ENCODE results near the gene HAPSTR1. TPM values are rescaled to one million over a fixed set of nuclear protein-coding genes. Genes with fewer than 3 reads are reported as not detected.

HAPSTR1 gene
- total and polyA plus RNA-seq, 2 of the 4 experiments (the other 2 are of a cell fraction) = 22.2 to 56.5 TPM

DNA sequence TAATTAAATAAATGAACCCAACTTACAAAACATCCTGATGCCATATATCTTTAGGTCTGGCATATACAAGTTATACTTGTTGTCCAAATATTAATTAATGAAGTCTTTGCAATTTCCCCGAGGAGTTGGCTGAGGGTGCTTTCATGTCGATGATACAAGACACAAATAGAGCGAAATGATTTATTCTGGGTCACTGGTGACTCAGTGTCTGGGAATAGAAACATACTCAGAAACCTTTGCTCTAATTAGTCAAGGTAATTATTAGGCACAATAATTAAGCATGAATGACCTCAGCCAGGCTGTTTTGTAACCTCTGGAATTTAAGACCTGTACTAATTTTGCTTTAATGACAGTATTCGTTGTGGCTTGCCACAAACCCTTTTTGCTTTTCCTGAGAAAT is 37.0 kb upstream of the HAPSTR1 start:
- WGBS, 2 experiments (ENCODE audit: extremely low coverage in 2 of 2, insufficient read length in 1 of 2) = no CpG with 5 or more reads among the region's 4 CpGs
- no peaks in the 10 kb centered on the region for H3K36me3 ChIP-seq (ENCODE audit: control insufficient read depth, insufficient read depth, low read length)
- no peak overlapping the region for H2AK5ac ChIP-seq (ENCODE audit: low read depth, low read length)
- H2AK9ac ChIP-seq (replicated peaks; ENCODE audit: low read depth, low read length, poor library complexity) = no peak overlapping the region
- H3K56ac ChIP-seq (ENCODE audit: extremely low read depth, insufficient read depth, low read length) = no peak overlapping the region
- no peak overlapping the region for H2BK5ac ChIP-seq (ENCODE audit: low read depth, low read length, poor library complexity, severe bottlenecking)
- CTCF ChIA-PET = no interaction called here
- H4K20me1 ChIP-seq (ENCODE audit: insufficient read depth, low read length) = no peaks in the 10 kb centered on the region
- no TSS peak for BruUV-seq (replicated peaks)
- peak overlapping the region; percentile 65; the same call in 1 of the 3 replicates for H2BK15ac ChIP-seq (ENCODE audit: low read depth, low read length)
- H2BK20ac ChIP-seq (ENCODE audit: low read depth, low read length) = no peak overlapping the region
- no peak for ATAC-seq (ENCODE audit: low read depth)
- H3K4me2 ChIP-seq (ENCODE audit: low read depth, low read length) = no peak overlapping the region
- no peak for TF ChIP-seq MAZ (IDR thresholded peaks at IDR 0.05; ENCODE audit: borderline replicate concordance, low read depth, low read length)
- no peak for TF ChIP-seq CHD1 (IDR thresholded peaks at IDR 0.05; ENCODE audit: low read depth, low read length)
- TF ChIP-seq POLR2A (IDR thresholded peaks at IDR 0.05; ENCODE audit: low read depth, low read length) = no peak
- TF ChIP-seq FOS (IDR thresholded peaks at IDR 0.05; ENCODE audit: low read depth, low read length) = no peak
- TF ChIP-seq CEBPB (IDR thresholded peaks at IDR 0.05; ENCODE audit: low read depth, low read length) = no peak
- TF ChIP-seq, protein P1, sequence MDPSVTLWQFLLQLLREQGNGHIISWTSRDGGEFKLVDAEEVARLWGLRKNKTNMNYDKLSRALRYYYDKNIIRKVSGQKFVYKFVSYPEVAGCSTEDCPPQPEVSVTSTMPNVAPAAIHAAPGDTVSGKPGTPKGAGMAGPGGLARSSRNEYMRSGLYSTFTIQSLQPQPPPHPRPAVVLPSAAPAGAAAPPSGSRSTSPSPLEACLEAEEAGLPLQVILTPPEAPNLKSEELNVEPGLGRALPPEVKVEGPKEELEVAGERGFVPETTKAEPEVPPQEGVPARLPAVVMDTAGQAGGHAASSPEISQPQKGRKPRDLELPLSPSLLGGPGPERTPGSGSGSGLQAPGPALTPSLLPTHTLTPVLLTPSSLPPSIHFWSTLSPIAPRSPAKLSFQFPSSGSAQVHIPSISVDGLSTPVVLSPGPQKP (IDR thresholded peaks at IDR 0.05; ENCODE audit: borderline replicate concordance, low read depth, low read length) = no peak
- no peak for TF ChIP-seq BHLHE40 (IDR thresholded peaks at IDR 0.05; ENCODE audit: low read depth, low read length)
- TF ChIP-seq NFE2L2 (IDR thresholded peaks at IDR 0.05; ENCODE audit: low read depth, low read length) = no peak
- TF ChIP-seq MAFK (IDR thresholded peaks at IDR 0.05; ENCODE audit: low read depth, low read length) = no peak
- TF ChIP-seq MXI1 (IDR thresholded peaks at IDR 0.05; ENCODE audit: borderline replicate concordance, low read depth, low read length) = no peak
- TF ChIP-seq RFX5 (IDR thresholded peaks at IDR 0.05; ENCODE audit: low read depth, low read length) = no peak
- TF ChIP-seq, protein P2, sequence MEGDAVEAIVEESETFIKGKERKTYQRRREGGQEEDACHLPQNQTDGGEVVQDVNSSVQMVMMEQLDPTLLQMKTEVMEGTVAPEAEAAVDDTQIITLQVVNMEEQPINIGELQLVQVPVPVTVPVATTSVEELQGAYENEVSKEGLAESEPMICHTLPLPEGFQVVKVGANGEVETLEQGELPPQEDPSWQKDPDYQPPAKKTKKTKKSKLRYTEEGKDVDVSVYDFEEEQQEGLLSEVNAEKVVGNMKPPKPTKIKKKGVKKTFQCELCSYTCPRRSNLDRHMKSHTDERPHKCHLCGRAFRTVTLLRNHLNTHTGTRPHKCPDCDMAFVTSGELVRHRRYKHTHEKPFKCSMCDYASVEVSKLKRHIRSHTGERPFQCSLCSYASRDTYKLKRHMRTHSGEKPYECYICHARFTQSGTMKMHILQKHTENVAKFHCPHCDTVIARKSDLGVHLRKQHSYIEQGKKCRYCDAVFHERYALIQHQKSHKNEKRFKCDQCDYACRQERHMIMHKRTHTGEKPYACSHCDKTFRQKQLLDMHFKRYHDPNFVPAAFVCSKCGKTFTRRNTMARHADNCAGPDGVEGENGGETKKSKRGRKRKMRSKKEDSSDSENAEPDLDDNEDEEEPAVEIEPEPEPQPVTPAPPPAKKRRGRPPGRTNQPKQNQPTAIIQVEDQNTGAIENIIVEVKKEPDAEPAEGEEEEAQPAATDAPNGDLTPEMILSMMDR (conservative IDR thresholded peaks at IDR 0.05; ENCODE audit: low read depth, low read length) = no peak
- no peak for TF ChIP-seq RCOR1 (IDR thresholded peaks at IDR 0.05; ENCODE audit: insufficient replicate concordance, low read length)
- TF ChIP-seq, protein P3, sequence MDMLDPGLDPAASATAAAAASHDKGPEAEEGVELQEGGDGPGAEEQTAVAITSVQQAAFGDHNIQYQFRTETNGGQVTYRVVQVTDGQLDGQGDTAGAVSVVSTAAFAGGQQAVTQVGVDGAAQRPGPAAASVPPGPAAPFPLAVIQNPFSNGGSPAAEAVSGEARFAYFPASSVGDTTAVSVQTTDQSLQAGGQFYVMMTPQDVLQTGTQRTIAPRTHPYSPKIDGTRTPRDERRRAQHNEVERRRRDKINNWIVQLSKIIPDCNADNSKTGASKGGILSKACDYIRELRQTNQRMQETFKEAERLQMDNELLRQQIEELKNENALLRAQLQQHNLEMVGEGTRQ (IDR thresholded peaks at IDR 0.05; ENCODE audit: low read depth, low read length) = no peak
- no peak for TF ChIP-seq SMC3 (IDR thresholded peaks at IDR 0.05; ENCODE audit: low read depth, low read length)
- TF ChIP-seq RAD21 (IDR thresholded peaks at IDR 0.05; ENCODE audit: low read length) = no peak
- H3K4me1 ChIP-seq (ENCODE audit: control insufficient read depth, insufficient read depth, low read length) = peaks cover 13% of the 10 kb centered on the region
- H3K9me1 ChIP-seq (ENCODE audit: insufficient read depth, low read length) = peaks cover 23% of the 10 kb centered on the region; the same call in 1 of the 2 replicates
- no peak overlapping the region for H2BK120ac ChIP-seq (ENCODE audit: low read depth, low read length)
- intact Hi-C loops (cut with micrococcal nuclease) = no loop called here
- peaks cover 0 to 25% of the 10 kb centered on the region in 2 experiments; a peak in 2 of 4 replicates for H3K79me1 ChIP-seq (ENCODE audit: low read depth in 1 of 2, low read length in 2 of 2)
- H4K8ac ChIP-seq (ENCODE audit: low read depth in 2 of 2, low read length in 2 of 2) = no peak overlapping the region
- no peak overlapping the region for H3K23ac ChIP-seq (ENCODE audit: low read depth, low read length)
- no peak overlapping the region for H2AFZ ChIP-seq (replicated peaks; ENCODE audit: low read length, poor library complexity)
- in situ Hi-C loops (cut with MboI; ENCODE audit: low sequenced_read_pairs) = no loop called here
- dilution Hi-C loops (cut with HindIII; ENCODE audit: low sequenced_read_pairs, unreplicated experiment) = no loop called here
- DNase-seq = no peak
- H3K4ac ChIP-seq (ENCODE audit: low read depth, low read length) = no peak overlapping the region
- no peak overlapping the region for H3K9ac ChIP-seq (ENCODE audit: low read depth, low read length)
- H3K9me3 ChIP-seq (ENCODE audit: control insufficient read depth, insufficient read depth, low read length) = no peaks in the 10 kb centered on the region
- H3K18ac ChIP-seq (ENCODE audit: low read depth, low read length) = no peak overlapping the region
- no peak overlapping the region for H4K91ac ChIP-seq (ENCODE audit: insufficient read depth, low read depth, low read length)
- no peak overlapping the region for H3K14ac ChIP-seq (replicated peaks; ENCODE audit: low read depth, low read length)
- H3K27ac ChIP-seq (ENCODE audit: insufficient read depth, low read length) = no peak overlapping the region
- no peak overlapping the region for H4K5ac ChIP-seq (ENCODE audit: low read depth, low read length)
- H3K4me3 ChIP-seq (ENCODE audit: insufficient read depth, low read depth, low read length) = no peak overlapping the region
- no peaks in the 10 kb centered on the region for H3K27me3 ChIP-seq (ENCODE audit: control insufficient read depth, insufficient read depth, low read length)
- POLR2A ChIA-PET (ENCODE audit: unreplicated experiment) = no interaction called here

All from IMR-90 (cell line).